WTC11 (cell line): ENCODE results near the gene PABPN1. TPM values are rescaled to one million over a fixed set of nuclear protein-coding genes. Genes with fewer than 3 reads are reported as not detected.

Experiments
- ATAC-seq: fragments of 200-7000 bp; cut with Tn5 transposase; 2 replicates; pipeline ENCODE4 v1.10.0; 2021; ENCODE audit warnings: mild to moderate bottlenecking, moderate library complexity
- CTCF ChIA-PET: fragments of 300-600 bp; sonication (Branson Sonifier 250); formaldehyde crosslinking; loops from one replicate; lab custom pipeline; 2021; ENCODE audit warnings: antibody characterized with exemption; lab: Charles Lee
- POLR2A ChIA-PET: fragments of 350-600 bp; sonication (Branson Sonifier 250); formaldehyde crosslinking; loops from one replicate; lab custom pipeline; 2021; ENCODE audit warnings: antibody characterized with exemption; lab: Charles Lee
- DNase-seq: peaks from one replicate; pipeline ENCODE4 v3.0.0; 2021; ENCODE audit warnings: low spot score
- H3K27ac Mint-ChIP-seq: 2 replicates; pipeline ENCODE4 v1.8.0; 2021; ENCODE audit warnings: mixed read lengths
- H3K27me3 Mint-ChIP-seq: 2 replicates; pipeline ENCODE4 v1.8.0; 2021; ENCODE audit warnings: low read depth, mild to moderate bottlenecking, moderate library complexity, mixed read lengths
- H3K36me3 Mint-ChIP-seq: 2 replicates; pipeline ENCODE4 v1.8.0; 2021; ENCODE audit warnings: mixed read lengths
- H3K4me1 Mint-ChIP-seq: 2 replicates; pipeline ENCODE4 v1.8.0; 2022; ENCODE audit warnings: mixed read lengths
- H3K4me3 Mint-ChIP-seq: 2 replicates; pipeline ENCODE4 v1.8.0; 2021; ENCODE audit warnings: mild to moderate bottlenecking, moderate library complexity, mixed read lengths
- H3K9me3 Mint-ChIP-seq: 2 replicates; pipeline ENCODE4 v1.8.0; 2021; ENCODE audit warnings: mixed read lengths
- ATF3 ChIP-seq: sonication (generic); formaldehyde crosslinking; conservative IDR thresholded peaks from 2 replicates; pipeline ENCODE4 v1.8.1; 2022; ENCODE audit warnings: mild to moderate bottlenecking, missing genetic modification reagents
- MLX ChIP-seq: sonication (generic); formaldehyde crosslinking; IDR thresholded peaks from 2 replicates; pipeline ENCODE4 v1.8.1; 2023; ENCODE audit warnings: mild to moderate bottlenecking, missing genetic modification reagents, moderate library complexity
- TCF7 ChIP-seq: sonication (generic); formaldehyde crosslinking; IDR thresholded peaks from 2 replicates; pipeline ENCODE4 v1.8.0; 2022; ENCODE audit warnings: mild to moderate bottlenecking, low read depth, missing genetic modification reagents, moderate library complexity
- TEAD4 ChIP-seq: sonication (generic); formaldehyde crosslinking; IDR thresholded peaks from 2 replicates; pipeline ENCODE4 v1.8.0; 2022; ENCODE audit warnings: mild to moderate bottlenecking, missing genetic modification reagents
- total RNA-seq: library from RNA; stranded (reverse); gene quantifications from 3 replicates; pipeline ENCODE4 v1.2.3, GENCODE V29; 2021
- TF ChIP-seq, protein P1 (sequence below): fragments of 200-600 bp; IDR thresholded peaks from 2 replicates; pipeline ENCODE4 v1.8.0; 2022; ENCODE audit warnings: antibody characterized with exemption
- TF ChIP-seq, protein P2 (sequence below): fragments of 250-450 bp; sonication (Bioruptor Pico); conservative IDR thresholded peaks from 2 replicates; pipeline ENCODE4 v1.9.0; 2021; ENCODE audit warnings: mild to moderate bottlenecking
- TF ChIP-seq, protein P3 (sequence below): sonication (generic); formaldehyde crosslinking; IDR thresholded peaks from 2 replicates; pipeline ENCODE4 v1.8.0; 2022; ENCODE audit warnings: missing genetic modification reagents
- TF ChIP-seq, protein P4 (sequence below): fragments of 250-450 bp; sonication (Bioruptor Pico); IDR thresholded peaks from 2 replicates; pipeline ENCODE4 v1.9.0; 2021; ENCODE audit warnings: moderate library complexity, mild to moderate bottlenecking, inconsistent platforms, borderline replicate concordance

PABPN1 gene
- total RNA-seq, 1 experiment from 2014 or later = 321 TPM

DNA sequence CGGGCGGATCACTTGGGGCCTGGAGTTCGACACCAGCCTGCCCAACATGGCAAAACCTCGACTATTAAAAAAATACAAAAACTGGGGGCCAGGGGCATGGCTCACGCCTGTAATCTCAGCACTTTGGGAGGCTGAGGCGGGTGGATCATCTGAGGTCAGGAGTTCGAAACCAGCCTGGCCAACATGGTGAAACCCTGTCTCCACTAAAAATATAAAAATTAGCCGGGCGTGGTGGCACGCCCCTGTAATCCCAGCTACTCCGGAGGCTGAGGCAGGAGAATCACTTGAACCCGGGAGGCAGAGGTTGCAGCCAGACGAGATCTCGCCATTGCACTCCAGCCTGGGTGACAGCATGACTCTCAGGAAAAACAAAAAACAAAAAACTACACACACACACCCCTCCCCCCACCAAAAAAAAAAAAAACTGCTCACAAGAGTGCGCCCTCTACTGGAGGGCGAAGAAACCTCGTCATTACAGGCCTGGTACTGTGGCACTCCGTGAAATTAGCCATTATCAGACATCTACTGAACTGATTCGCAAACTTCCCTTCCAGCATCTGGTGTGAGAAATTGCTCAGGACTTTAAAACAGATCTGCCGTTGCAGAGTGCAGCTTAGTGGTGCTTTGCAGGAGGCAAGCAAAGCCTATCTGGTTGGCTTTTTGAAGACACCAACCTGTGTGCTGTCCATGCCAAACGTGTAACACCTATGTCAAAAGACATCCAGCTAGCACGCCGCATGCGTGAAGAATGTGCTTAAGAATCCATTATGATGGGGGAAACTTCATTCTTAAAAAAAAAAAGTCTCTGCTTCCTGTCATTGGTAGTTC, 26.3 kb upstream of the PABPN1 start:
- ChIA-PET CTCF (interaction anchor here (0.6 to 3.1 kb wide), 37 partner anchors 7 to 300 kb away, joined by 3 to 27 read pairs (median 4); partner anchors contain the start of genes ACIN1, CEBPE, HOMEZ and PABPN1), POLR2A (interaction anchor here (0.7 to 1.2 kb wide), 2 partner anchors 9 to 26 kb away, joined by 4 read pairs; partner anchors contain the start of genes HOMEZ and PABPN1)
- H3K27me3 Mint-ChIP-seq = peaks cover 99% of the 10 kb centered on the region
- H3K27ac Mint-ChIP-seq = no peak overlapping the region
- peaks cover 5% of the 10 kb centered on the region for H3K36me3 Mint-ChIP-seq
- no peaks in the 10 kb centered on the region for H3K9me3 Mint-ChIP-seq
- H3K4me1 Mint-ChIP-seq = peaks cover 20% of the 10 kb centered on the region
- DNase-seq = peak; percentile 28
- peak; percentile 55 for ATAC-seq
- no peak for TF ChIP-seq MLX (CRISPR knock-in tag)
- TF ChIP-seq, protein P1, sequence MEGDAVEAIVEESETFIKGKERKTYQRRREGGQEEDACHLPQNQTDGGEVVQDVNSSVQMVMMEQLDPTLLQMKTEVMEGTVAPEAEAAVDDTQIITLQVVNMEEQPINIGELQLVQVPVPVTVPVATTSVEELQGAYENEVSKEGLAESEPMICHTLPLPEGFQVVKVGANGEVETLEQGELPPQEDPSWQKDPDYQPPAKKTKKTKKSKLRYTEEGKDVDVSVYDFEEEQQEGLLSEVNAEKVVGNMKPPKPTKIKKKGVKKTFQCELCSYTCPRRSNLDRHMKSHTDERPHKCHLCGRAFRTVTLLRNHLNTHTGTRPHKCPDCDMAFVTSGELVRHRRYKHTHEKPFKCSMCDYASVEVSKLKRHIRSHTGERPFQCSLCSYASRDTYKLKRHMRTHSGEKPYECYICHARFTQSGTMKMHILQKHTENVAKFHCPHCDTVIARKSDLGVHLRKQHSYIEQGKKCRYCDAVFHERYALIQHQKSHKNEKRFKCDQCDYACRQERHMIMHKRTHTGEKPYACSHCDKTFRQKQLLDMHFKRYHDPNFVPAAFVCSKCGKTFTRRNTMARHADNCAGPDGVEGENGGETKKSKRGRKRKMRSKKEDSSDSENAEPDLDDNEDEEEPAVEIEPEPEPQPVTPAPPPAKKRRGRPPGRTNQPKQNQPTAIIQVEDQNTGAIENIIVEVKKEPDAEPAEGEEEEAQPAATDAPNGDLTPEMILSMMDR = peak; percentile 90
- H3K4me3 Mint-ChIP-seq = no peak overlapping the region

GRCh38 chr14:23296012-23296777, 25.1 kb upstream of the PABPN1 start:
- TF ChIP-seq ATF3 (CRISPR knock-in tag) = no peak
- TF ChIP-seq, protein P2, sequence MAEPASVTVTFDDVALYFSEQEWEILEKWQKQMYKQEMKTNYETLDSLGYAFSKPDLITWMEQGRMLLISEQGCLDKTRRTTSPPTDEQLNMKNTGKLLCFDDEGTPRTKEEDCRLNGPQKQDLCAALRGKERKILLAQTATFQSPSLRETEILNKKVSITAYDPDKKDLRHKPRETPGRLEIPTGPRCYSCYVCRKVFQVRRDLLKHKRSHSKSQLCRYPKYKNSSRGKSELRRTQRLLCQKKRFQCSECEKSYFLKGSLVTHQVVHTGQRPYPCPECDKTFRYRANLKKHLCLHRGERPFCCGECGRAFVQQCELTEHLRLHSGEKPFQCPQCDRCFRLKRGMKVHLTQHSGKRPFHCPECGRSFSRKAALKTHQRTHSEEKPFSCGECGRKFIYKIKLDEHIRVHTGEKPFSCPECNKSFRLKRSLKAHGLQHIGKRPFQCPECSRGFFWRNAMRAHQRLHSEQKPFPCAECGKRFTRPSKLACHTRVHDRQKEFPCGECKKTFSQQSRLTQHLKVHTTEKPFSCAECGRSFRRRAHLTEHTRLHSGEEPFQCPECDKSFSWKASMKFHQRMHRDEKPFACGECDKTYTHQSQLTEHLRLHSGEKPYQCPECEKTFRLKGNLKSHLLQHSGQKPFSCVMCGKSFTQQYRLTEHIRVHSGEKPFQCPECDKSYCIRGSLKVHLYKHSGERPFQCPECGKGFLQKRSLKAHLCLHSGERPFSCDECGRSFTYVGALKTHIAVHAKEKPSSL = no peak
- no peak for TF ChIP-seq TEAD4 (CRISPR knock-in tag)
- TF ChIP-seq, protein P3, sequence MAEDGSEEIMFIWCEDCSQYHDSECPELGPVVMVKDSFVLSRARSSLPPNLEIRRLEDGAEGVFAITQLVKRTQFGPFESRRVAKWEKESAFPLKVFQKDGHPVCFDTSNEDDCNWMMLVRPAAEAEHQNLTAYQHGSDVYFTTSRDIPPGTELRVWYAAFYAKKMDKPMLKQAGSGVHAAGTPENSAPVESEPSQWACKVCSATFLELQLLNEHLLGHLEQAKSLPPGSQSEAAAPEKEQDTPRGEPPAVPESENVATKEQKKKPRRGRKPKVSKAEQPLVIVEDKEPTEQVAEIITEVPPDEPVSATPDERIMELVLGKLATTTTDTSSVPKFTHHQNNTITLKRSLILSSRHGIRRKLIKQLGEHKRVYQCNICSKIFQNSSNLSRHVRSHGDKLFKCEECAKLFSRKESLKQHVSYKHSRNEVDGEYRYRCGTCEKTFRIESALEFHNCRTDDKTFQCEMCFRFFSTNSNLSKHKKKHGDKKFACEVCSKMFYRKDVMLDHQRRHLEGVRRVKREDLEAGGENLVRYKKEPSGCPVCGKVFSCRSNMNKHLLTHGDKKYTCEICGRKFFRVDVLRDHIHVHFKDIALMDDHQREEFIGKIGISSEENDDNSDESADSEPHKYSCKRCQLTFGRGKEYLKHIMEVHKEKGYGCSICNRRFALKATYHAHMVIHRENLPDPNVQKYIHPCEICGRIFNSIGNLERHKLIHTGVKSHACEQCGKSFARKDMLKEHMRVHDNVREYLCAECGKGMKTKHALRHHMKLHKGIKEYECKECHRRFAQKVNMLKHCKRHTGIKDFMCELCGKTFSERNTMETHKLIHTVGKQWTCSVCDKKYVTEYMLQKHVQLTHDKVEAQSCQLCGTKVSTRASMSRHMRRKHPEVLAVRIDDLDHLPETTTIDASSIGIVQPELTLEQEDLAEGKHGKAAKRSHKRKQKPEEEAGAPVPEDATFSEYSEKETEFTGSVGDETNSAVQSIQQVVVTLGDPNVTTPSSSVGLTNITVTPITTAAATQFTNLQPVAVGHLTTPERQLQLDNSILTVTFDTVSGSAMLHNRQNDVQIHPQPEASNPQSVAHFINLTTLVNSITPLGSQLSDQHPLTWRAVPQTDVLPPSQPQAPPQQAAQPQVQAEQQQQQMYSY = no peak
- no peak for TF ChIP-seq TCF7 (CRISPR knock-in tag)
- TF ChIP-seq, protein P4, sequence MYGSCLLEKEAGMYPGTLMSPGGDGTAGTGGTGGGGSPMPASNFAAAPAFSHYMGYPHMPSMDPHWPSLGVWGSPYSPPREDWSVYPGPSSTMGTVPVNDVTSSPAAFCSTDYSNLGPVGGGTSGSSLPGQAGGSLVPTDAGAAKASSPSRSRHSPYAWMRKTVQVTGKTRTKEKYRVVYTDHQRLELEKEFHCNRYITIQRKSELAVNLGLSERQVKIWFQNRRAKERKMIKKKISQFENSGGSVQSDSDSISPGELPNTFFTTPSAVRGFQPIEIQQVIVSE = no peak
- POLR2A ChIA-PET = no interaction called here
- H3K9me3 Mint-ChIP-seq = no peaks in the 10 kb centered on the region
- no peak overlapping the region for H3K4me3 Mint-ChIP-seq
- DNase-seq = no peak
- H3K36me3 Mint-ChIP-seq = peaks cover 5% of the 10 kb centered on the region
- CTCF ChIA-PET = interaction anchor here (0.7 to 3.1 kb wide), 8 partner anchors 15 to 227 kb away, joined by 3 to 27 read pairs (median 4); partner anchors contain the start of gene PABPN1
- no peak overlapping the region for H3K27ac Mint-ChIP-seq
- H3K27me3 Mint-ChIP-seq = peaks cover 96% of the 10 kb centered on the region
- ATAC-seq = no peak
- peaks cover 20% of the 10 kb centered on the region for H3K4me1 Mint-ChIP-seq
